ENCODE data around the gene JARID2.
"Not testable (repeated sequence)": the region's sequence is repeated elsewhere in the genome, so short reads cannot be mapped to it uniquely, and the experiment has no call there.

The JARID2 gene

DNA sequence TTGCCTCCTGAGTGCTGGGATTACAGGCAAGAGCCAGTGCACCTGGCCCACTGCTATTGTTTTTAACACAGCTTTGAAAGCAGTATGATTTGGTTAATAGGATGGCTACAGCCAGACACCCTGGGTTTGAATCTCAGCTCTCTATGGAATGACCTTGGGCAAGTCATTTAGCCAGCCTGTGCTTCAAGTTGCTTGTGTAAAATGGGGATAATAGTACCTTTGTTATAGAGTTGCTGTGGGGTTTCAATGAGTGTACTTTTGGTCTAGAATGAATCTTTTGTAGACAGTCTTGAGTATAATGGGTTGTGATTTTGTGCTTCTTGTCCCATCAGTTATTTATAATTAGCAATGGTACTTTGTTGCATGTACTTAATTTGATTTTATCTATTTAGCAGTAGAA is 70.9 kb downstream of the JARID2 start:
- DNase-seq = no peak

- DNase-seq = no peak
These were observed 71.4 kb downstream of the JARID2 start for GRCh38 chr6:15317251-15317650.

GRCh38 chr6:15317934-15318902 is 72.3 kb downstream of the JARID2 start:
- DNase-seq = no peak

- DNase-seq = no peak
These were observed 73.8 kb downstream of the JARID2 start for GRCh38 chr6:15319677-15320076.

DNA sequence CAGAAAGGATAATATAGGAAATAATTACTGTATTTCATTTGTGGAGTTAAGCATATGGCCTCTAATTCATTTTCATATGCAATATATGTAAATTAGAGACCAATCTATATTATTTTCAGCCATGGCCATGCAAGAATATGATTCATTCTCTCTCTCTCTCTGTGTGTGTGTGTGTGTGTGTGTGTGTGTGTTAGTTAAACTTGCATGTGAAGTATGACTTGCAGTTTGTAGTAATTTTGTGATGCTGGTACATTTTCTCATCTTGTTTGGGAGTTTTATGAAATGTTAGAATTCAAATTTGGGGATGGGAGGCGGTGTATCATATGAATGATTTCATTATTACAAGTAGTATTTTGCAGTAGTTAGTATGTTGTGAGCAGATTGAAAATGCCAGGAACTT is 74.8 kb downstream of the JARID2 start:
- no peak for DNase-seq

DNA sequence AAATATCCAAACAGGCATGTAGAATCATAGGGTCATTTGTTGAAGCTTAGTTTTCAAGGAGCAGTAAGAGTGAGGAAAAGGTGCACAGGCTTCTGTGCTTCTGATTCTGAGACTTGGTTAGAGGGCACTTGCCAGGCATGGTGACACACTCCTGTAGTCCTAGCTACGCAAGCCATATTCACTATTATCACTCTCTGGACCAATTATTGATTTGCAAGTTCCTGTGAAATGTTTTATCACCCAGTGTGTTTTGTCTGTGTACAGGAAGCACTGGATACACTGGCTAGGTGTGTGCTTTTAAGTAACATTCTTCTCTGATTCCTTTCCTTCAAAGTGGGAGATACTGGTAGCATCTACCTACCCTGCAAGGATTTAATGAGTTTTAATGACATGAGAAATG is 76.3 kb downstream of the JARID2 start:
- DNase-seq = no peak

DNA sequence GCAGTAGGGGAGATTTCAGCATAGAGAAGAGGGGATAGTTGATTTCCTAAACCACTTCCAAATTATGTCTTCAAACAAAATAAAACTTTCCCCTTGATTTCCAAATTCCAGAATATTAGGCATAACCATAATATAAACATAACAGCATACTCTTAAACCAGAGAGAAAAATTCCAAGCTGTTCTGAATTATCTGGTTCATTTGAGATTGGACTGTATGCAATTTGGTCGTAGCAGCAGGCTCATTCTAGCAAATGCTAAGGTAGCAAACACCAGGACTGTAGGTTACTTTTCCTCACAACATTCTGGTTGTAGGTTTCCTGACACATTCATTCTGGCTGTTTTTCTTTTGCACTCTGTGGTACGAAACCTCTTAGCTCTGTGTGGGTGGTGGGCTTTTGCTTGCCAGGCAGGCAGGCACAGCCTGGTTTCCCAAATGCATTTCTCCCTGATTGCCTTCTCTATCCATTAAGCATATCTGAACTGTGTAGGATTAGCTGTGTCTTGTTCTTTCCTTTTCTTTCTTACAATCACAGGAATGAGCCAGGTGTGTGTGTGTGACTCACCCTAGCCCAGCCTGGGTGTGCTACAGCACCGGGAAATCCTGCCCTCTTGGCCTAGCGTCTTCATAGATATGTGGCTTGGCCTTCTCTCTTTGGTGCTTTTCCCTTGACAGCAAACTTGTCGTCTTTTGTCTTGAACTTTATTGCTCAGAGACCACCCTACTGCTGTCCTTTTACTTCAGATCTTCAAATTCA is 77.1 kb downstream of the JARID2 start:
- DNase-seq = no peak

DNA sequence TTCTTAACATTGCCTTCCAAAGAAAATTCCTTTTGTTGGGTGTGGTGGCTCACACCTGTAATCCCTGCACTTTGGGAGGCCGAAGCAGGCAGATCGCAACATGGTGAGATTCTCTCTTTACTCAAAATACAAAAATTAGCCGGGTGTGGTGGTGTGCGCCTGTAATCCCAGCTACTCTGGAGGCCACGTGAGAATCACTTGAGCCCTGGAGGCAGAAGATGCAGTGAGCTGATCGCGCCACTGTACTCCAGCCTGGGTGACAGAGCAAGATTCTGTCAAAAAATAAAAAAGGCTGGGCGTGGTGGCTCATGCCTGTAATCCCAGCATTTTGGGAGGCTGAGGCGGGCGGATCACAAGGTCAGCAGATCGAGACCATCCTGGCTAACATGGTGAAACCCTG is 77.7 kb downstream of the JARID2 start:
- not testable (repeated sequence) for DNase-seq

GRCh38 chr6:15324427-15324985 is 78.6 kb downstream of the JARID2 start:
- no peak for DNase-seq

GRCh38 chr6:15325540-15325955 is 79.7 kb downstream of the JARID2 start:
- no peak for DNase-seq

GRCh38 chr6:15326067-15326614 is 80.3 kb downstream of the JARID2 start:
- DNase-seq = no peak

DNA sequence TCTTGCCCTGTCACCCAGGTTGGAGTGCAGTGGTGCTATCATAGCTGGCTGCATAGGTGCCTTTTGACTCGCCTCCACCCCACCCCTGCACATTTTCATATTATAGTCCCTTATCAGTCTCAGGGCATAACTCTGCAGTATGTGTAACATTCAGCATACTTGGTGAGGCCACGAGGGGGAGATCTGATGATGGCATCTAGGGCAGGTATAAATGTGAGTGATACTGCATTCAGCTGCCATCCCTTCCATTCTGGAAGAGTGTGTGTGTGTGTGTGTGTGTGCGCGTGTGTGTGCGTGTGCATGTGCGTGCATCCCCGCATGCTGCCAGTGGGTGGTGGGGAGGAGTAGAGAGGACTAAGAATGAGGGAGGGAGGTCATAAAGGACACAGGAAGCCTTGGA is 81.4 kb downstream of the JARID2 start:
- peak; percentile 33 for DNase-seq

DNA sequence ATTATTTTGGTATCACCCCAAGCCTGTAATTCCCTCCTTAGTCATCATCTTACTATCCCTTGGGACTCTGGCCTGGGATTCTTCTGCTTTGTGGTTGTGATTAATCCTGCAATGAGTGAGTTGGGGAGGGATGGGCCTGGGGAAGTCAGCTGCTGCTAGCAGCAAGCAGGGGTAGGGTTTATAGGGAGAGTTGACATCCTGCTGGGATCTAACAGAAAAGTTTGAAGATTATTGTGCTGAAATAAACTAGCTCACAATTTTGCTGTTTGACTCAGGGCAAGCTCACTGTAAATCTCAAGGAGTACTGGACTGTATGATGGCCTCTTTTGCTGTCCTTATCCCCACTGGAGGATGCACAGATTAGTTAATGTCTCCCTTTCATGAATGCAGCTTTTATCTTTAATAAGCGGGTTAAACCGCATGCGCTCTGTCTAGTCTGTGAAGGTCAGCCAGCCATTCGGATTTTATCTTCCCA is 83.4 kb downstream of the JARID2 start:
- DNase-seq = no peak

DNA sequence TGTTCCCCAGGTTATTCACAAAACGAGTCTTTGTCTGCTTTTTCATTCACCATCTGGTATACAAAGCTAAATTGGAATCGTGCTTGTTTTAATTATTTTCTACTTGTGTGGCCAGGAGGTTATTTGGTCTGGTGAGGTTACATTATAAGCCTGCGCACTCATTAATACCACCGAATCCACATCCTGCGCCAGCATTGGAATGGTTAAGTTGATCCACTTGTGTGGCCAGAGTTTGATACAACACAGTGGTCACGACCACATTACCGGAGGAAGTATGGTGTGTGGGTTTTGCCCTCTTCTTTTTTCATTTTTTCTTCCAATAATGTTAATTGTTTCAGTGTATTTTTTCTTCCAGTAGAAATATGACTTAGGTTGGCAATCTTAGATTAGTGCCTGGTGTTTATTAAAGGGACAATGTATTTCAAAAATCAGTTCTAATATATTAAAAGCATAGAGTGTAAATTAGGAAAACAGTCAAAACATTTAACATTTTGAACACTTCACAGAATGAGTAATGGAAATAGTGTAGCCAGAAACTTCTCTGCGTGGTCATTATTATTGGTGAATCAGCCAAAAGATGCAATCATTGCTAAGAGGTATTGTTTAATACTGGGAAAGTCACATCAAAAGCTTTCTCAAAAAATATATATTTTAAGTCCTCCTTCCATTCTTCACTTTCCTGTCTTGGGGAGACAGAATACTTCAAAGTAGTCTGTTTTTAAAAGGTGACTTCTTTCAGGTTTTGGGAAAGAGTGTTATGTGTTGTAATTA is 84.5 kb downstream of the JARID2 start:
- no peak for DNase-seq

DNA sequence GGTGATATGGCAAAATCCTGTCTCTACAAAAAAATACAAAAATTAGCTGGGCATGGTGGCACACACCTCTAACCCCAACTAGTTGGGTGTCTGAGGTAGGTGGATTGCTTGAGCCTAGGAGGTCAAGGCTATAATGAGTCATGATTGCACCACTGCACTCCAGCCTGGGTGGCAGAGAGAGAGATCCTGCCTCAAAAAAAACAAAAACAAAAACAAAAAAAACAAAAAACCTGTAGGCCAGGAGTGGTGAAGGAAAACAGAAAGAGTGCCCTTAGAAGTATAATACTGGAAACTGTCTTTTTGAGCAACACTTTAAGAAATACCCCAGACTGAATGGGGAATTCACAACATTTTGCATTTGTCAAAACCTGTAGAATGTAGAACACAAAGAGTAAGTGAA is 85.3 kb downstream of the JARID2 start:
- DNase-seq = no peak

- no peak for DNase-seq
These were observed 85.9 kb downstream of the JARID2 start for GRCh38 chr6:15331629-15332251.

GRCh38 chr6:15332446-15332845 is 86.6 kb downstream of the JARID2 start:
- no peak for DNase-seq

DNA sequence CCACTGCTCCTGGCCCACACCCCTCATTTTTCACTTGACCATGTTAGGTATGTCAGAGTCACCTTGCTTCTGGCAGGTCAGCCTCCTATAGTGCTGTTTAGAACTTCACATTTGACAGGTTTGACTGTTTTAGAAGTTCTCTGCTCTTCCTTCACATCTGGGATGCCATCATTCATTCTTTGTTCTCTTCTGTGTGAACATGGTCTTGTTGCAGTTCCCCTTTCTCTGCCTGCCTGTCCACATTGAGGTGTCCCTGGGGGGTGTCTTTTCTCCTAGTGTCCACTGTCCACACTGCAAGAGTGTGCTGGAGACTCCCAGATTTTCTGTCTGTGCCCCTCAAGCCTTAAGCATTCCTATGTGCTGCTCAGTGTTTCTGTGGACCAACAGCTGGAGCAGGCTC is 89.5 kb downstream of the JARID2 start:
- no peak for DNase-seq

GRCh38 chr6:15335916-15336315 is 90.0 kb downstream of the JARID2 start:
- no peak for DNase-seq

DNA sequence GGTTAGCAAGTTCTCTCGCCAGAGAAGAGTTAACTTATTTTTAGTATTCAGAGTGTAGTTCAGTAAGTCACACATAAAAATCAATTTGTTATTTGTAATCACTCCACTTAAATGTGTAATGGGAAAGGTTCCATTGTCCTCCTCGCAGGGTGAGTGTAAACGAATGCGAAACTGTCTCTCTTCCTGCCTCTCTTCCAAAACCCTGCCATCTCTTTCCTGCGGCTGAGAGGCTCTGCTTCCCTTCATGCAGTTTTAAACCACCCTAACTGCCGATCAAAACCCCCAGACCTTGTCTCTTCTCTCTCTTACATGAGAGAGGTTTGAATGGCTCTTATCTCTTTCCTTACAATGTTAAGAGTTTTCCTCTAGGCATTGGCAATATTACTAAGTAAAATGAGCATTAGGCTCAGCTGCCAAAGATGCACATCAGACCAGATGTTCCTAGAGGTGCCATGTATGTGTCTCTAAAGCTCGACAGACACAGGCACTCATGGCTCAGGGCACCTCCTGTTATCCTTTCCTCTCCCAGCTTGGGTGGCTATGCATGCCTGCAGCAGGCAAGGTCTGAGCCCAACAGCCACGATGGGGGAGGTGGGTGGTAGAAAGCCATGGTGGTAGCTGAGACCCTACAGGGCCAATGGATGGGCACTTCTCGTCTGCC is 91.2 kb downstream of the JARID2 start:
- DNase-seq = no peak

- DNase-seq = no peak
These were observed 91.7 kb downstream of the JARID2 start for GRCh38 chr6:15337582-15337981.

Data from activated naive CD4-positive, alpha-beta T cell treated with Interleukin-2 at 50 U/mL for 16 hours (primary cell).